Activated CD4-positive, alpha-beta T cell treated with anti-CD3 and anti-CD28 coated beads, Interleukin-2, amount 10 ng/mL, durations not matched to agents 7 days and 5 days (primary cell): Measurements from ENCODE around the gene UBR4. TPM values are rescaled to one million over a fixed set of nuclear protein-coding genes. Genes with fewer than 3 reads are reported as not detected.

Experiments used
- CTCF ChIA-PET: fragments of 350-600 bp; sonication (Branson Sonifier 250); formaldehyde crosslinking; loops from one replicate; lab custom pipeline; 2021; ENCODE audit warnings: antibody characterized with exemption; lab: Charles Lee
- POLR2A ChIA-PET: fragments of 350-600 bp; sonication (Branson Sonifier 250); formaldehyde crosslinking; loops from one replicate; lab custom pipeline; 2021; ENCODE audit warnings: antibody characterized with exemption; lab: Charles Lee
- DNase-seq: peaks from one replicate; pipeline ENCODE4 v3.0.0-alpha.2; 2020
- H3K27ac Mint-ChIP-seq: one replicate; pipeline ENCODE4 v1.8.0; 2021; ENCODE audit warnings: mild to moderate bottlenecking, moderate library complexity, mixed read lengths
- H3K27me3 Mint-ChIP-seq: one replicate; pipeline ENCODE4 v1.8.0; 2021; ENCODE audit warnings: mixed read lengths
- H3K36me3 Mint-ChIP-seq: one replicate; pipeline ENCODE4 v1.8.0; 2021; ENCODE audit warnings: low read depth, mixed read lengths
- H3K4me1 Mint-ChIP-seq: one replicate; pipeline ENCODE4 v1.8.0; 2021; ENCODE audit warnings: mixed read lengths
- H3K4me3 Mint-ChIP-seq: one replicate; pipeline ENCODE4 v1.8.0; 2021; ENCODE audit warnings: mild to moderate bottlenecking, moderate library complexity, mixed read lengths
- H3K9me3 Mint-ChIP-seq: one replicate; pipeline ENCODE4 v1.8.0; 2021; ENCODE audit warnings: mixed read lengths
- total RNA-seq, 2 experiments: library from RNA; stranded (reverse); gene quantifications; one replicate each; pipeline ENCODE4 v1.2.3, GENCODE V29; 2021

UBR4 gene
- total RNA-seq, 2 experiments from 2014 or later: 116 to 125 TPM

DNA sequence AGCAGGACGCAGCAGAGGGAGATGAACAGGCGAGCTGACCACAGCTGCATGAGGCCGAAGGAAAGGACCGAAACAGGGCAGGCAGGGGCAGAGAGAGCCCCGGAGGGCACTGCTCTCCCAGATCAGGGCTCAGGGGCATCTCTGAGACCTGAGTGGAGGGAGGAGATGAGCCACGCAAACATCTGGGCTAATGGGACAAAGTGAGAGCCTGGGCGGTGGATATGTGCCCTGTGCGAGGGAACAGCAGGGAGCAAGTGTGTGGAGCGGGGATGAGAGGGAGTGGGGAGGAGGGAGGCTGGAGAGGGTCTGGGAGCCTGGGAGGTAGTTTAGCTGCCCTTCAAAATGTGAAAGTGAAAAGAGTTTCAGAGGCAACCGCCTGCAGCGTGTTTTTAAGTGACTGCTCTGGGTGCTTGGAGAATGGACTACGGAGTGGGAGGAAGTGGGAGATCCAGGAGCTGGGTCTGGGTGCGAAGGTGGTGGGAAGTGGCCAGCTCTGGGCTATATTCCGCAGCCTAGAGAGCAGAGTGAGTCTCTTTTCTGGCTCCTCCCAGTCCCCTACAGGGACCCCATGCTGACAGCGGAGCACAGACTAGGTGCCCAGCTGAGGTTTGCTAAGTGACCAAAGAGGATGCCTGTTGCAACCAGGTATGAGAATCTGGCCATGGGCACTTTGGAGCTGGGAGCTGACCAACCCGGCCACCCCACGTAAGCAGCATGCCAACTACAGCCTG is 139.0 kb downstream of the UBR4 start:
- peaks cover 43% of the 10 kb centered on the region for H3K4me1 Mint-ChIP-seq
- ChIA-PET CTCF (interaction anchor here (0.9 kb wide), 1 partner anchor 166 kb away, joined by 3 read pairs; no protein-coding TSS in a partner anchor), POLR2A (no interaction called here)
- DNase-seq: no peak
- H3K27ac Mint-ChIP-seq: no peak overlapping the region
- no peaks in the 10 kb centered on the region for H3K9me3 Mint-ChIP-seq
- peaks cover 33% of the 10 kb centered on the region for H3K36me3 Mint-ChIP-seq
- no peak overlapping the region for H3K4me3 Mint-ChIP-seq
- no peaks in the 10 kb centered on the region for H3K27me3 Mint-ChIP-seq

GRCh38 chr1:19070197-19070651 is 139.8 kb downstream of the UBR4 start:
- H3K27me3 Mint-ChIP-seq: no peaks in the 10 kb centered on the region
- H3K36me3 Mint-ChIP-seq: peaks cover 25% of the 10 kb centered on the region
- H3K9me3 Mint-ChIP-seq: no peaks in the 10 kb centered on the region
- peaks cover 36% of the 10 kb centered on the region for H3K4me1 Mint-ChIP-seq
- H3K27ac Mint-ChIP-seq: no peak overlapping the region
- no peak overlapping the region for H3K4me3 Mint-ChIP-seq
- POLR2A ChIA-PET: no interaction called here
- CTCF ChIA-PET: interaction anchor here (0.9 kb wide), 1 partner anchor 166 kb away, joined by 3 read pairs; no protein-coding TSS in a partner anchor
- DNase-seq: no peak

DNA sequence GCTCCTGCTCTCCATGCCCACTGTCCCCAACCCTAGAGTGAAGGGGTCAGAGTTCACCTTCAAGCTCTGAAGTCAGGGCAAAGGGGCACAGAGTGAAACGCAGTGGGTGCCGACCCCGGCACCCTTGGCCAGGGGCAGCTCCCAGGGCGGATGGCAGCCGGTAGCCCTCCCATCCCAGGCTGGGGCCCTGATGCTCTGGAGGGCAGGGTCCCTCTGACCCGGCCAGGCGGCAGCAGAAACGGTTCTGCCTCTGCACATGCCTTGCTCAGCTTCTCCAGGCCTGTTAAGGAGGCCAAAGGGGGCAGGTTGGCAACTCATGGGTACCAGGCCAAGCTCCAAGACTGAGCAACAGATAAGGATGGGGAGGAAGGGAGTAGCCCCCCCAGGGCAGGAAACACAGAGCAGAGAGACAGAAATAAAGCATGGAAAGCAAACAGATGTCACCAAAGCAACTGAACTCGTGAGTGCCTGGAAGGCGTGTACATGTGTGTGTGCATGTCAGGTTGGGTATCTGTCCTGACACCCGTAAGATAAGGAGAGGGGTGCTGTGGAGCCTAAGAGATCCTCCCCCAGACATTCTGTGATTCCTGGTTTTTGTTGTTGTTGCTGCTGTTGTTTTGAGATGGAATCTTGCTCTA is 141.3 kb downstream of the UBR4 start:
- no peak overlapping the region for H3K27ac Mint-ChIP-seq
- ChIA-PET CTCF (interaction anchor here (1.3 kb wide), 1 partner anchor 13 kb away, joined by 3 read pairs; no protein-coding TSS in a partner anchor), POLR2A (interaction anchor here (0.7 kb wide), 1 partner anchor 67 kb away, joined by 3 read pairs; no protein-coding TSS in a partner anchor)
- peaks cover 21% of the 10 kb centered on the region for H3K4me1 Mint-ChIP-seq
- no peaks in the 10 kb centered on the region for H3K9me3 Mint-ChIP-seq
- H3K27me3 Mint-ChIP-seq: no peaks in the 10 kb centered on the region
- DNase-seq: no peak
- no peak overlapping the region for H3K4me3 Mint-ChIP-seq
- H3K36me3 Mint-ChIP-seq: peaks cover 16% of the 10 kb centered on the region

GRCh38 chr1:19067912-19068638 is 142.0 kb downstream of the UBR4 start:
- H3K36me3 Mint-ChIP-seq: peaks cover 11% of the 10 kb centered on the region
- H3K4me3 Mint-ChIP-seq: no peak overlapping the region
- H3K27me3 Mint-ChIP-seq: no peaks in the 10 kb centered on the region
- no peak overlapping the region for H3K27ac Mint-ChIP-seq
- no peaks in the 10 kb centered on the region for H3K9me3 Mint-ChIP-seq
- POLR2A ChIA-PET: interaction anchor here (0.7 kb wide), 1 partner anchor 67 kb away, joined by 3 read pairs; no protein-coding TSS in a partner anchor
- CTCF ChIA-PET: interaction anchor here (1.3 kb wide), 1 partner anchor 13 kb away, joined by 3 read pairs; no protein-coding TSS in a partner anchor
- peaks cover 16% of the 10 kb centered on the region for H3K4me1 Mint-ChIP-seq
- DNase-seq: no peak

GRCh38 chr1:19067182-19067911 is 142.7 kb downstream of the UBR4 start:
- POLR2A ChIA-PET: no interaction called here
- H3K4me3 Mint-ChIP-seq: no peak overlapping the region
- no peaks in the 10 kb centered on the region for H3K27me3 Mint-ChIP-seq

DNA sequence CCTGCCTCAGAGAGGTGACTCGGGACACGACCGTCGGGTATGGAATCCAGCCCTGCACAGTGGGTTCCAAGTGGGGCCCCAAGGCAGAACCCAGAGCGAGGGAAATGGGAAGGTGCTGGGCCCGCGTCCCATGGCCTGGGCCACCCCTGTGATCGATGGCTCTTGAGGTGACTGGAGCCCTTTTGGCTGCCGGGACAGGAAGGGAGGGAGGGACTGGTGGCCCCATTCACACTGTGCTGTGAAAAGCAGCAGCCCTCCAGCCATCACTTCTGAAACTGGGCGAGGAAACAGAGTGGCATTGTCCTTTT is 143.2 kb downstream of the UBR4 start:
- POLR2A ChIA-PET: no interaction called here
- H3K27me3 Mint-ChIP-seq: no peaks in the 10 kb centered on the region
- peaks cover 4% of the 10 kb centered on the region for H3K9me3 Mint-ChIP-seq
- H3K4me1 Mint-ChIP-seq: peaks cover 6% of the 10 kb centered on the region
- DNase-seq: no peak
- CTCF ChIA-PET: no interaction called here
- H3K27ac Mint-ChIP-seq: no peak overlapping the region
- H3K36me3 Mint-ChIP-seq: peaks cover 8% of the 10 kb centered on the region
- H3K4me3 Mint-ChIP-seq: no peak overlapping the region

More at GRCh38 chr1:19067182-19067911, 142.7 kb downstream of the UBR4 start:
- CTCF ChIA-PET: interaction anchor here (1.3 kb wide), 1 partner anchor 14 kb away, joined by 3 read pairs; no protein-coding TSS in a partner anchor
- H3K27ac Mint-ChIP-seq: no peak overlapping the region
- H3K4me1 Mint-ChIP-seq: peaks cover 11% of the 10 kb centered on the region
- peaks cover 3% of the 10 kb centered on the region for H3K36me3 Mint-ChIP-seq
- H3K9me3 Mint-ChIP-seq: no peaks in the 10 kb centered on the region
- no peak for DNase-seq

DNA sequence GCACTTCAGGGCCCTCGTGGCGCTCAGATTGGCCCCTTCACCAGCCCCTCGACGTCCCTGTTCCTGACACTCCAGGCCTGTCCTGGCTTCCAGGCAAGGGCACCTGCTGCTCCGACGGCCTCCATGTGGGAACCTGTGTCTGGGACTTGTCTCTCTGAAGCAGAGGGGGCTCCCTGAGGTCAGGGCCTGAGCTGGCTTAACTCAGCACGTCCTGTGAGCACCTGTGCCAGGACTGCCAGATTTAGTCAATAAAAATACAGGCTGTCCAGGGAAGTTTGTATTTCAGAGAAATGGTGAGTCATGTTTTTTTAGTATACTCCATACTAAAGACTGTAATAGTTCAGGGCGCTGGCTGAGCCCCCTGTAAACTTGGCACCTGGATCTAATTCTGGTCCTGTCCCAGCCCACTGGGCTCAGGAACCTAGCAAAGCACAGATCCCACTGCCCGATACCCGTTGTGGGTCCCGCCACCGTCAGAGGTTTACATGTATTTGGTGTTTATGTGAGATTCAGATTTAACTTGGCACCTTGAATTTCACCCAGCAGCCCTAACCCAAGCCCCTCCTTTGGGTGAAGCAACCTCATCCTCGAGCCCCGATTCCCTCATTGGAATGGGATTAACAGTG is 143.7 kb downstream of the UBR4 start:
- peaks cover 6% of the 10 kb centered on the region for H3K9me3 Mint-ChIP-seq
- H3K4me3 Mint-ChIP-seq: no peak overlapping the region
- no peaks in the 10 kb centered on the region for H3K27me3 Mint-ChIP-seq
- H3K36me3 Mint-ChIP-seq: peaks cover 11% of the 10 kb centered on the region
- peaks cover 8% of the 10 kb centered on the region for H3K4me1 Mint-ChIP-seq
- ChIA-PET CTCF (no interaction called here), POLR2A (no interaction called here)
- DNase-seq: no peak
- H3K27ac Mint-ChIP-seq: no peak overlapping the region

DNA sequence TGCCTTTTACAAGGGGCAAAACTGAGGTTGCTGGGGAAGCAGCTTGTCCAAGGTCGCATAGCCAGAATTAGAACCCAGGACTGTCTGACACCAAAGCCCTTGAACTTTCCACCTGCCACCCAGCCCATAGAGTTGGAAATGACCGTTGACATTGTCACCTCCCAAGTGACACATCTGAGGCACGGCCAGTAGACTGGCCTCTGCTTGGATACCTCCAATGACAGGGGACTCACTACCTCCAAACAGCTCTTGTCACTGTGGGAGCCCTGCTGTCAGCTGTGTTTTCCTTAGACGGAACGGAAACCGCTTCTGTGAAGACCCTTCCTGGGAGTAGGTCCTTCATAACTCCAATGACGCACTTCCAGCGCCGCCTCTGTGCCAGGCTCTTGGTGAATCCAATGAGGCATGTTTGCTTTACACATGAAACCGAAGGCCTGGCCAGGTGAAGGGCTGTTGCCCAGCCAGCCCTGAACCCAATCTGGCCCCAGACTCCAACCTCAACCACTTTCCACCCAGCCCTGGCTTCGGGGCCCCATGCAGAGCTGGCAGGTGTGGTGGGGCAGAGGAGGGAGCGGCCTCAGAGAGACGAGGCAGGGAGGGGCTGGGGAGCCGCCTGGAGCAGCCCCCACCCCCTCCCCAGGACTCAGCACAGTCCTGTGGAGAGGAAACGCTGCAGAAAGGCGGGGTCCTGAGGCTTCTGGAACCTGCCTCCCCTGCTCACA is 144.4 kb downstream of the UBR4 start:
- H3K27me3 Mint-ChIP-seq: no peaks in the 10 kb centered on the region
- H3K9me3 Mint-ChIP-seq: peaks cover 8% of the 10 kb centered on the region
- peaks cover 9% of the 10 kb centered on the region for H3K36me3 Mint-ChIP-seq
- peaks cover 6% of the 10 kb centered on the region for H3K4me1 Mint-ChIP-seq
- POLR2A ChIA-PET: no interaction called here
- no peak overlapping the region for H3K27ac Mint-ChIP-seq
- CTCF ChIA-PET: no interaction called here
- no peak for DNase-seq
- no peak overlapping the region for H3K4me3 Mint-ChIP-seq

- Mint-ChIP-seq H3K4me1 (peaks cover 5% of the 10 kb centered on the region), H3K36me3 (peaks cover 9% of the 10 kb centered on the region), H3K27me3 (no peaks in the 10 kb centered on the region), H3K27ac (no peak overlapping the region), H3K9me3 (peaks cover 8% of the 10 kb centered on the region), H3K4me3 (no peak overlapping the region)
- ChIA-PET POLR2A (no interaction called here), CTCF (no interaction called here)
- DNase-seq: no peak
Measured at GRCh38 chr1:19064906-19065450, 145.1 kb downstream of the UBR4 start.

DNA sequence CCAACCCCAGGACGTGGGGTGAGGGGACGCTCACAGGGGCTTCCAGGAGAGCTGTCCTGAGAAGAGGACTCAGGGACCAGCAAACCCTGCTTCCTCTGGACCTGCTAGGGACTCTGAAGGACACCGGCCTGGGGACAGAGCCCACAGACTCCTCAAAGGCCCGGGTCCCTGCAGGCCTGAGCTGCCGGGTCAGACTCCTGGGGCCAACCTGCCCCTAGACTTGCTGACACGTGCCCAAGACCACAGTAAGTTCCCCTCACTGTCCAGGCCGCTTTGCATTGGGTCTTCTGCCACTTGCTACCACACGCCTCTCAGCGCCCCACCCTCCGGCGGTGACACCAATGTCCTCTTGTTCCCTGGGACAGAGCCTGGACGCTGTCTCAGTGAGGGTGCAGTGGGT is 146.9 kb downstream of the UBR4 start:
- CTCF ChIA-PET: no interaction called here
- Mint-ChIP-seq H3K27me3 (peaks cover 7% of the 10 kb centered on the region), H3K4me3 (no peak overlapping the region), H3K9me3 (peaks cover 8% of the 10 kb centered on the region), H3K27ac (no peak overlapping the region), H3K4me1 (peaks cover 5% of the 10 kb centered on the region), H3K36me3 (peaks cover 9% of the 10 kb centered on the region)
- DNase-seq: no peak
- POLR2A ChIA-PET: no interaction called here

GRCh38 chr1:19062258-19063029 is 147.6 kb downstream of the UBR4 start:
- Mint-ChIP-seq H3K36me3 (peaks cover 9% of the 10 kb centered on the region), H3K27ac (peak overlapping the region; percentile 77), H3K9me3 (peaks cover 8% of the 10 kb centered on the region), H3K4me1 (peaks cover 5% of the 10 kb centered on the region), H3K4me3 (no peak overlapping the region), H3K27me3 (peaks cover 7% of the 10 kb centered on the region)
- CTCF ChIA-PET: no interaction called here
- DNase-seq: no peak
- POLR2A ChIA-PET: no interaction called here
